H9 (cell line): Measurements from ENCODE around the gene MED27. TPM values are rescaled to one million over a fixed set of nuclear protein-coding genes. Genes with fewer than 3 reads are reported as not detected.

ENCODE experiments used
- DNase-seq: peaks from one replicate; pipeline ENCODE4 v3.0.0-alpha.2; 2017
- H2AFZ ChIP-seq: one replicate; pipeline ENCODE4 v1.6.1; 2013; ENCODE audit warnings: mild to moderate bottlenecking, low read length, control low read depth, moderate library complexity
- H2AK5ac ChIP-seq: 2 replicates; pipeline ENCODE4 v1.6.1; 2013; ENCODE audit warnings: low read length, control low read depth, mixed read lengths; ENCODE audit not compliant: insufficient read length
- H2BK120ac ChIP-seq: one replicate; pipeline ENCODE4 v1.6.1; 2013; ENCODE audit warnings: low read depth, mild to moderate bottlenecking, low read length, control low read depth, inconsistent platforms; ENCODE audit not compliant: poor library complexity, severe bottlenecking
- H2BK12ac ChIP-seq: 2 replicates; pipeline ENCODE4 v1.6.1; 2013; ENCODE audit warnings: low read length, control low read depth, mixed read lengths, low read depth; ENCODE audit not compliant: insufficient read length
- H2BK15ac ChIP-seq: 2 replicates; pipeline ENCODE4 v1.6.1; 2013; ENCODE audit warnings: low read depth, low read length, control low read depth
- H2BK20ac ChIP-seq: one replicate; pipeline ENCODE4 v1.6.1; 2013; ENCODE audit warnings: low read depth, mild to moderate bottlenecking, low read length, control low read depth, inconsistent platforms; ENCODE audit not compliant: poor library complexity, severe bottlenecking
- H2BK5ac ChIP-seq: 2 replicates; pipeline ENCODE4 v1.6.1; 2013; ENCODE audit warnings: low read length, control low read depth, mixed read lengths; ENCODE audit not compliant: insufficient read length
- H3K14ac ChIP-seq: 2 replicates; pipeline ENCODE4 v1.6.1; 2013; ENCODE audit warnings: low read length, control low read depth; ENCODE audit not compliant: insufficient read depth
- H3K18ac ChIP-seq: 2 replicates; pipeline ENCODE4 v1.6.1; 2013; ENCODE audit warnings: low read depth, mild to moderate bottlenecking, mixed read lengths, low read length, control low read depth; ENCODE audit not compliant: insufficient read length
- H3K23ac ChIP-seq: 2 replicates; pipeline ENCODE4 v1.6.1; 2013; ENCODE audit warnings: low read length, control low read depth, mixed read lengths, low read depth; ENCODE audit not compliant: insufficient read length
- H3K23me2 ChIP-seq: 2 replicates; pipeline ENCODE4 v1.6.1; 2013; ENCODE audit warnings: low read depth, mild to moderate bottlenecking, mixed read lengths, low read length, control low read depth; ENCODE audit not compliant: insufficient read length, poor library complexity, severe bottlenecking
- H3K27ac ChIP-seq: 2 replicates; pipeline ENCODE4 v1.5.1; 2013; ENCODE audit warnings: low read length, control low read depth, mixed read lengths, low read depth; ENCODE audit not compliant: insufficient read length
- H3K27me3 ChIP-seq: 2 replicates; pipeline ENCODE4 v1.6.1; 2013; ENCODE audit warnings: low read length, control low read depth, inconsistent platforms; ENCODE audit not compliant: insufficient read depth
- H3K4ac ChIP-seq: 2 replicates; pipeline ENCODE4 v1.6.1; 2013; ENCODE audit warnings: low read depth, mild to moderate bottlenecking, control low read depth, inconsistent platforms, low read length, moderate library complexity
- H3K4me1 ChIP-seq: 2 replicates; pipeline ENCODE4 v1.6.1; 2013; ENCODE audit warnings: low read length, control low read depth, inconsistent platforms; ENCODE audit not compliant: insufficient read depth
- H3K4me2 ChIP-seq: 2 replicates; pipeline ENCODE4 v1.6.1; 2013; ENCODE audit warnings: low read length, control low read depth, mixed read lengths; ENCODE audit not compliant: insufficient read length, insufficient read depth
- H3K56ac ChIP-seq: 2 replicates; pipeline ENCODE4 v1.6.1; 2013; ENCODE audit warnings: low read depth, mild to moderate bottlenecking, mixed read lengths, low read length, control low read depth; ENCODE audit not compliant: insufficient read length
- H3K79me1 ChIP-seq: 2 replicates; pipeline ENCODE4 v1.6.1; 2013; ENCODE audit warnings: low read depth, mild to moderate bottlenecking, moderate library complexity, low read length, control low read depth, inconsistent platforms; ENCODE audit not compliant: insufficient read depth, poor library complexity, severe bottlenecking
- H3K79me2 ChIP-seq: 2 replicates; pipeline ENCODE4 v1.6.1; 2013; ENCODE audit warnings: low read length, control low read depth, inconsistent platforms; ENCODE audit not compliant: insufficient read depth
- H3K9ac ChIP-seq: 2 replicates; pipeline ENCODE4 v1.6.1; 2013; ENCODE audit warnings: low read length, control low read depth, mixed read lengths; ENCODE audit not compliant: insufficient read length; ENCODE audit errors: extremely low read depth
- H3K9me3 ChIP-seq: one replicate; pipeline ENCODE4 v1.6.1; 2013; ENCODE audit warnings: low read depth, low read length, inconsistent platforms; ENCODE audit not compliant: control insufficient read depth
- H3T11ph ChIP-seq: one replicate; pipeline ENCODE4 v1.6.1; 2013; ENCODE audit warnings: mild to moderate bottlenecking, low read length, control low read depth, inconsistent platforms
- H4K20me1 ChIP-seq: one replicate; pipeline ENCODE4 v1.6.1; 2013; ENCODE audit not compliant: control insufficient read depth, insufficient read length, insufficient read depth
- H4K5ac ChIP-seq: 2 replicates; pipeline ENCODE4 v1.6.1; 2013; ENCODE audit warnings: low read depth, mild to moderate bottlenecking, mixed read lengths, low read length, control low read depth; ENCODE audit not compliant: insufficient read length
- H4K8ac ChIP-seq: replicated peaks from 2 replicates; pipeline ENCODE4 v1.6.1; 2013; ENCODE audit warnings: low read length, control low read depth, mixed read lengths, low read depth; ENCODE audit not compliant: insufficient read length
- H4K91ac ChIP-seq: 2 replicates; pipeline ENCODE4 v1.6.1; 2013; ENCODE audit warnings: low read depth, mild to moderate bottlenecking, moderate library complexity, mixed read lengths, low read length, control low read depth; ENCODE audit not compliant: insufficient read length
- H3K27ac Mint-ChIP-seq, 3 experiments: 2 replicates in 2 of 3; 3 replicates in 1 of 3; pipeline ENCODE4 v1.8.0; 2020 to 2021; ENCODE audit warnings: mixed read lengths in 3 of 3, mild to moderate bottlenecking in 1 of 3, moderate library complexity in 1 of 3
- H3K27me3 Mint-ChIP-seq: 2 replicates; pipeline ENCODE4 v1.8.0; 2021; ENCODE audit warnings: low read depth, mild to moderate bottlenecking, moderate library complexity, mixed read lengths
- H3K36me3 Mint-ChIP-seq, 3 experiments: 2 replicates in 2 of 3; 3 replicates in 1 of 3; pipeline ENCODE4 v1.8.0; 2020 to 2021; ENCODE audit warnings: low read depth in 3 of 3, mixed read lengths in 3 of 3; ENCODE audit not compliant: insufficient read depth in 1 of 3
- H3K4me1 Mint-ChIP-seq, 2 experiments: 2 replicates each; pipeline ENCODE4 v1.8.0; 2020; ENCODE audit warnings: mixed read lengths in 2 of 2
- H3K4me3 Mint-ChIP-seq, 2 experiments: 2 replicates in 1 of 2; 3 replicates in 1 of 2; pipeline ENCODE4 v1.8.0; 2020 to 2021; ENCODE audit warnings: mild to moderate bottlenecking in 2 of 2, mixed read lengths in 2 of 2, moderate library complexity in 1 of 2
- H3K9me3 Mint-ChIP-seq, 2 experiments: 2 replicates in 1 of 2; 3 replicates in 1 of 2; pipeline ENCODE4 v1.8.0; 2020; ENCODE audit warnings: mild to moderate bottlenecking in 2 of 2, mixed read lengths in 2 of 2, moderate library complexity in 1 of 2
- WGBS: extraction: QIAGEN DNeasy Blood & Tissue Kit; methylation state at CpG from one replicate; pipeline ENCODE4 v1.1.7; 2013; ENCODE audit warnings: missing lambda C conversion rate, low lambda C conversion rate, mixed read lengths; ENCODE audit not compliant: insufficient read length; ENCODE audit errors: extremely low coverage; 5-methylcytosine and 5-hydroxymethylcytosine counted together
- total RNA-seq: library from RNA; stranded (reverse); gene quantifications from 2 replicates; pipeline ENCODE4 v1.2.1, GENCODE V29; 2021
- TF ChIP-seq, protein P1 (sequence below): fragments of 200-600 bp; sonication (generic); conservative IDR thresholded peaks from 3 replicates; pipeline ENCODE4 v1.8.0; 2021; ENCODE audit warnings: antibody characterized with exemption, mild to moderate bottlenecking

MED27 gene
- total RNA-seq, 1 experiment from 2014 or later, result 33.5 TPM

- TF ChIP-seq, protein P1, sequence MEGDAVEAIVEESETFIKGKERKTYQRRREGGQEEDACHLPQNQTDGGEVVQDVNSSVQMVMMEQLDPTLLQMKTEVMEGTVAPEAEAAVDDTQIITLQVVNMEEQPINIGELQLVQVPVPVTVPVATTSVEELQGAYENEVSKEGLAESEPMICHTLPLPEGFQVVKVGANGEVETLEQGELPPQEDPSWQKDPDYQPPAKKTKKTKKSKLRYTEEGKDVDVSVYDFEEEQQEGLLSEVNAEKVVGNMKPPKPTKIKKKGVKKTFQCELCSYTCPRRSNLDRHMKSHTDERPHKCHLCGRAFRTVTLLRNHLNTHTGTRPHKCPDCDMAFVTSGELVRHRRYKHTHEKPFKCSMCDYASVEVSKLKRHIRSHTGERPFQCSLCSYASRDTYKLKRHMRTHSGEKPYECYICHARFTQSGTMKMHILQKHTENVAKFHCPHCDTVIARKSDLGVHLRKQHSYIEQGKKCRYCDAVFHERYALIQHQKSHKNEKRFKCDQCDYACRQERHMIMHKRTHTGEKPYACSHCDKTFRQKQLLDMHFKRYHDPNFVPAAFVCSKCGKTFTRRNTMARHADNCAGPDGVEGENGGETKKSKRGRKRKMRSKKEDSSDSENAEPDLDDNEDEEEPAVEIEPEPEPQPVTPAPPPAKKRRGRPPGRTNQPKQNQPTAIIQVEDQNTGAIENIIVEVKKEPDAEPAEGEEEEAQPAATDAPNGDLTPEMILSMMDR, result no peak
- H3K9me3 ChIP-seq, result no peaks in the 10 kb centered on the region
- Mint-ChIP-seq H3K4me3 (no peak overlapping the region), H3K9me3 (no peaks in the 10 kb centered on the region), H3K27me3 (no peaks in the 10 kb centered on the region), H3K4me1 (peaks cover 16 to 24% of the 10 kb centered on the region in 2 experiments), H3K36me3 (peaks cover 5 to 9% (median 7%) of the 10 kb centered on the region in 3 experiments; a peak in 4 of 7 replicates), H3K27ac (no peak overlapping the region)
- no peak overlapping the region for H3T11ph ChIP-seq
- no peak overlapping the region for H2BK15ac ChIP-seq
- no peak for DNase-seq
- H3K79me2 ChIP-seq, result no peaks in the 10 kb centered on the region
- peaks cover 3% of the 10 kb centered on the region for H3K79me1 ChIP-seq
- no peak overlapping the region for H3K14ac ChIP-seq
- no peaks in the 10 kb centered on the region for H3K27me3 ChIP-seq
- no peak overlapping the region for H2BK12ac ChIP-seq
- no peak overlapping the region for H3K23ac ChIP-seq
- no CpG with 5 or more reads among the region's 3 CpGs for WGBS
- peaks cover 6% of the 10 kb centered on the region; the same call in 1 of the 2 replicates for H3K4me1 ChIP-seq
- H2AK5ac ChIP-seq, result no peak overlapping the region
- H2BK20ac ChIP-seq, result no peak overlapping the region
- H4K20me1 ChIP-seq, result no peaks in the 10 kb centered on the region
- H2AFZ ChIP-seq, result no peak overlapping the region
- no peak overlapping the region for H3K4me2 ChIP-seq
- no peak overlapping the region for H3K27ac ChIP-seq
- no peak overlapping the region for H2BK120ac ChIP-seq
- no peak overlapping the region for H4K8ac ChIP-seq
- H3K56ac ChIP-seq, result no peak overlapping the region
- no peak overlapping the region for H3K18ac ChIP-seq
- no peaks in the 10 kb centered on the region for H3K23me2 ChIP-seq
- H4K5ac ChIP-seq, result no peak overlapping the region
- no peak overlapping the region for H3K9ac ChIP-seq
- H2BK5ac ChIP-seq, result no peak overlapping the region
- no peak overlapping the region for H3K4ac ChIP-seq
- H4K91ac ChIP-seq, result no peak overlapping the region
These were observed 67.8 kb downstream of the MED27 start for GRCh38 chr9:132011896-132012295.
